DMS153 (cell line): ENCODE data around the gene JAM3.

Experiments used
- DNase-seq: peaks from one replicate; lab custom pipeline; 2025; lab: John Stamatoyannopoulos, UW

The JAM3 gene

GRCh38 chr11:134068829-134069425 is at the start of gene JAM3:
Gene JAM3 (plus strand): TSS chr11:134069072. CDS start chr11:134069084, 12 bp downstream.
- peak; percentile 88 for DNase-seq

DNA sequence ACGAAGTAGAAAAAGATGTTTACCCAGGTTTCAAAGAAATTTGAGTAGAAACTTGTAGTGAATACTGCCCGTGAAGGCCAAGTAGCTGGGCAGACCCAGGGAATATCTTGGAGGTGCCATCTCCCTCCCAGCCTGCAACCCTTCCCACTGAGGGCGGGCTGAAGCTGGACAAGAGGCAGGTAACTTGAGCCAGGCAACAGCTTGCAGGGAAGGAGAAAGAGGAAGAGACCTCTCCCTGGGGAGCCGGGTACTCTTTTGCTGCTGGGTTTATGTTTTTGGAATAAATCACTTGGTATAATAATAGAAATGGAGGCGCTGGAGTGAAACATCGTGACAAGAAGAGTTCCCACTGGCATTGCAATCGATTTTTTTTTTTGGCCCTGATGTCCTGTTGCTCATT is 49.4 kb upstream of the JAM3 start:
- DNase-seq, result no peak

DNA sequence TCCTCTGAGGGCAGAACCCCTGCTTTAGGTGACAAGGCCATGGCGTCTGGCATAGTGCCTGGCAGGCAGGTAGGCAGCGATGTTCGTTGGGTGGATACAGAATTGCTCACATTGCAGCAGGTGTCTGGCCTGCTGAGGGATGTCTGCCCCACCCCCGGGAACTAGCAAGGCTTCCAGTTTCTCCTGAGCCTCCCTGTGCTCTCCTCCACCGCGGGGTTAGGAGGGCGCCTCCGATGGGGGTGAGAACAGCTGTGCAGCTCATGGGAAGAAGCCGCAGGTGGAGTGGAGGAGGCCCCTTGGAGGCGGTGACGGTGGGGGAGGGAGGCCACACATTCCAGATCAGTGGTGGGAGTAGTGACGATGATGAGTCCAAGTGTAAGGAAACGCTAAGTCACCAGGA is 48.3 kb upstream of the JAM3 start:
- DNase-seq, result no peak

GRCh38 chr11:134021326-134021725 is 47.5 kb upstream of the JAM3 start:
- no peak for DNase-seq

DNA sequence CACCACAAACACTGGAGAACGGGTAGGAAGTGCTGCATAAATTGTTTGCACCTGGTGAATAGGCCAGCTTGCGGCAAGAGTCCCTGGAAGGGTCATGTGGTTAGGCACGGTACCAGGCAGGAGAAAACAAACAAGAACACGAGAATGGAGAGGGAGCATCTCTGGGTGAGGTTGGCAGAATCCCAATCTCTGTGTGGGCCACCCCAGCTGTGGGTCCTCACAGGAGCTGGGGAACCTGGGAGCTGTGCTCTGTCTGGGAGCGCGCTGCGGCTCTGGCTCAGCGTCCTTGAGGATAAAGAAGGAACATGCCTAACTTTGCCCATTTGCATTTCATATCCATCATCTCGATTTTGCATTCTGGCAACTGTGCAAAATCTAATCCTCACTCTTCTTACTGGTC is 46.1 kb upstream of the JAM3 start:
- peak; percentile 22 for DNase-seq

- DNase-seq, result no peak
Observed at GRCh38 chr11:134024420-134025081, 44.3 kb upstream of the JAM3 start.

DNA sequence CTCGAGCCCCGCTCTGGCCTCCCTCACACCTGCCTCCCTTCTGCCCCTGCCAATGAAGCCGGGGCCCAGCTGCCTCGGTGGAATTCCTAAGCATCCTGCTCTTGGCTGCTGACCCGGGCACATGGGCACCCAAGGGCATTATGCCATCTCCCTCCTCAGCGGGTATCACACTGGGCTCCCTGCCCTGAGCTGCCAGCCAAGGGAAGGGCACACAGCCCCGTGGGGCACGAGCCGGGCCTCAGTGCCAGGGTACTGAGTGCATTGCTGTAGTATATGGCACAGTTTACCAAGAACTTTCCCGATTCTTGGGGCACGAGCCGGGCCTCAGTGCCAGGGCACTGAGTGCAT is 43.8 kb upstream of the JAM3 start:
- DNase-seq, result no peak

GRCh38 chr11:134026655-134027343 is 42.1 kb upstream of the JAM3 start:
- peak; percentile 49 for DNase-seq

DNA sequence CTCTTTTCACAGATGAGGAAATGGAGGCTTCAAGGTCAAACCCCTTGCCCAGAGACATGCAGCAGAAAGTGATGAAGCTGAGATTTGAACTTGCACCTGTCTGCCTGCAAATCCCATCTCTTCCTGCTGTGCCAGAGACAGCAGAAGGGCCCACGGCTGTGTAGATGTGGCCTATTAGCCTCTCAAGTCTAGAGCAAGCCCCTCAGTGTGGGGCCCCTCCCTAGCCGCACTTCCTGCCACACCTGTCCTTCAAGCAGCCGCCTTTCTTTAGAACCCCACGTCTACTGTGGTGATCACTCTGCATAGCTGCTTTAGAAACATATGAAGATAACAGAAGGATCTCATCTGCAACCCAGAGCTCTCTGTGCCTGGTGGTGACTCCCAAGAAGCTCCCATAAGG is 41.2 kb upstream of the JAM3 start:
- no peak for DNase-seq

DNA sequence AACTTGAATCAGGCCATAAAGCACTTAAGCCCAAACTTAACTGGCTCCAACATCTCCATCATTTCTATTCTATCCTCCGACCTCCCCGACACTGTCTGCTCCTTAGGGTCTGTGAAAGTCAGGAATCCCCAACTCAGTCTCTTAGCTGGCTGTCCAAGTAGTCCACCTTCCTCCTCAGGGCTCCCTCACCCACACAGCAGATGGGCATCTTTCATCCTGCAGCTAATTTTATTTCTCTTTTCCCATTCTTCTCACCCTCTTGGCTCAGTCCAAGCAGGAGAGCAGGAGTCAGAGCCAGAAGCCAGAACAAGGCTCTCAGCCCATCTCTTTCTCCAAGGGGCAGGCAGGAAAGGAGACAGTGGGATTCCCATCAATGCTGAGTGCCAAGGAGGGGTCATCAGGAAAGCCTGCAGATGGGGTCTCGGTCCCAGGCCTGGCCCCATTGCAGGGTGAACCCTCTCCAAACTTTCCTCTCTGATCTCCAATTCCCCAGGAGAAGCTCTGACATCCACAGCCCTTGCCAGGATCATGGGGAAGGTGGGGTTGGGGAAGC is 40.4 kb upstream of the JAM3 start:
- DNase-seq, result no peak

DNA sequence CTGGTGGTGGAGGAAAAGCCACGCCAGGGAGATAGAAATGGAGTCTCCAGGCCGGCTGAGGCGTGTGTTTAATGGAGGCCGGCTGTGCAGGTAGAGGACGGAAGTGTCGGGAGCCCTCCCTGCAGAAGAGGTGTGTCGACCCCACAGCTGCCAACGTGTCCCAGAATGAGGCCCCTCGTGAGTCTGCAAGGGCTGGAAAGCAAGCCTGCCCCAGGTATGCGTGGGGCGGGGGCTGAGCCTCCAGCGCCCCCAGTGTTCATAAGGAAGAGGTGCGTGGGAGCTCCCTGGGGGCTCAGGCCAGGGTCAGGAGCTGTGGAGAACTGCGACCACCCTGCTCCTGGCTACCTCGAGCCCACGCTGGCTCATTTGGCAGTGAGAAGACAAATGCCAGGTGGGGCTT is 38.0 kb upstream of the JAM3 start:
- no peak for DNase-seq

- no peak for DNase-seq
Observed at GRCh38 chr11:134032043-134032442, 36.8 kb upstream of the JAM3 start.

DNA sequence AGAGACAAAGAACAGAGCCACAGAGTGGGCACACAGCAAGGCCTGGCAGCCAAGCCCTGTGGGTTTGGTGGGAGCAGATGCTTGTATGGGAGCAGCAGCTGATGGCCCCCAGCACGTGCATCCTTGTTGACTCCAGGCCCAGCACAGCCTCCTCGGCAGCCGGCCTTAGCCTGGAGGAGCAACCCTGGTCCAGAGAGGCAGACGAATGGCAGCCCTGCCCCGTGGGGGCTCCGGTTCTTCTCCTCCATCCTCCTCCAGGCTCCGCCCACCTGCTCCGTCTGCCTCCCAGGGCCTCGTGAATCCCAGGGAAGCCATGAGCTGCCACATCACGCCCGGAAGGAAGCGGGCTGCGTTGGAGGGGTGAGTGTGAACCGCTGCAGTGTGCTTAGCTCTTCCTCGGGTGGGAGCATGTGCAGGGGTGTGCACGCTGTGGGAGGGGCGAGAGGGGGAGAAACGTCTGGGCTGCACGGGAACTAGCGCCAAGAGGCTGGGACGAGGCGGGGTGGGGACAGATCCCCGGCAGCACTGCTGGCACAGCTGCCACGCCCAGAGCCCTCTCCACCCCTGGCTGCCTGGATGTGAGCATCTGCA is 36.3 kb upstream of the JAM3 start:
- DNase-seq, result peak; percentile 60

- DNase-seq, result no peak
Observed at GRCh38 chr11:134033276-134033675, 35.6 kb upstream of the JAM3 start.

GRCh38 chr11:134033696-134034491 is 35.0 kb upstream of the JAM3 start:
- peak; percentile 91 for DNase-seq

DNA sequence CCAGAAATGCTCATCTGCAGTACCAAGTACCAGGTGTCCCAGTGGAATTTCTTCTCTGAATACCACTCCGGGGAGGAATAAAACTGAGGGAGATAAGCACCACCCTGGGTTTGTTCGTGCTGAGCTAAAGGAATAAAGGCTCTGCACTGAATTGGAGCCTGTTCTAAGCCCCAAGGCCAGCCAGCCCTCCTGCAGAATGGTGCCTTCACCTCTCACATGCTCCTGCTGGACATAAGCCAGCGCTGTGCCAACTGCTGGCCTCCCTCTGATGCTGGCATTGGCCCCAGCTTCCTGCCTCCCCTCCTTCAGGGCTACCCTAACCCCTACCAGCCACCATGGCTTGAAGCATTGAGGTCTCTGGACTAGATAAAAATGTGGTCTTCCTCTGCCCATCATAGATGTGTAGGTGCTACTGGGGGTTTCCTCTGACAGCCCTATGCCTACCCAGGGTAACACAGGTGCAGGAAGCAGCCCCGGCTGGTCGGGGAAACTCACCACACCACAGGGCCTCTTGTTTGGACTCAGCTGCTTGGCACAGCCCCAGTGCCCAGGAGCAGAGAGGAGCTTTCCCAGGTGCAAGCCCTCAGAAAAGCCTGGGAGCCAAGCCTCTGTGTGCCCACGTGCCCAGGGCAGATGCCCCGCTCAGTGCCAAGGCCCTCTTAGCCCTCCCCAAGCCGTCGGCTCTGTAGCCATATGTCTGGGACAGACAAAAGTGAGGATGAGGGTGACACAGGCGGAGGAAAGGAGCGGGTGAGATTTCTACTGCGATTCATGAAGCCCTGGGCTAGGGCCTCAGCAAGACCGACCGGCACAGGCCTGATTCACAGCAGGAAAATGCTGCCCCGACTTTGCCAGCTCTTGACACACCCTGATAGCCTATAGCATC is 34.1 kb upstream of the JAM3 start:
- DNase-seq, result peak; percentile 53

DNA sequence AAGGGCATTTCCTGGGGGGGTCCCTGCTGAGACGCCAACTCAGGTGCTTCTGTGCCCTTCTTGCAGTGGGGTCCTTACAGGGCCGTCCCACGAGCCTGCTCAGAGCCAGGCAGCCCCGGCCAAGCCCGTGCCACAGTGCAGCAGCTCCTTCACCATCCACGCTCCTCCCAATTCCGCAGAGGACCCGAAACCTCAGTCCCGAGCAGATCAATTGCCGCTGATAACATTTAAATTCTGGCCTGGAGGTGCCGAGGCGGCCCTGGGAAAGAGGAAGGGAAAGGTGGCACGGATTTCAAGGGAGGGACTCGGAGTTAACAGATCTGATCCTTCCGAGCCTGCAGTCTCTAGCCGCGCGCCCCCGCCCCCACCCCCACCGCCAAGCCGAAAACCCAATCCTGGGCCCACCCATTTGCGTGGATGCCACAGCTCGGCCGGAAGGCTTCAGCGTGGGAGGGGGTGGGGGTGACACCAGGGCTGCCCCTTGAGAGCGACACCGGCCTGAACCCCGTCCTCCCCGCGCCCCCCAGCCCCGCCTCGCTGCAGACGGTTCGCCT is 32.3 kb upstream of the JAM3 start:
- no peak for DNase-seq

GRCh38 chr11:134037046-134037908 is 31.6 kb upstream of the JAM3 start:
- DNase-seq, result peak; percentile 49

DNA sequence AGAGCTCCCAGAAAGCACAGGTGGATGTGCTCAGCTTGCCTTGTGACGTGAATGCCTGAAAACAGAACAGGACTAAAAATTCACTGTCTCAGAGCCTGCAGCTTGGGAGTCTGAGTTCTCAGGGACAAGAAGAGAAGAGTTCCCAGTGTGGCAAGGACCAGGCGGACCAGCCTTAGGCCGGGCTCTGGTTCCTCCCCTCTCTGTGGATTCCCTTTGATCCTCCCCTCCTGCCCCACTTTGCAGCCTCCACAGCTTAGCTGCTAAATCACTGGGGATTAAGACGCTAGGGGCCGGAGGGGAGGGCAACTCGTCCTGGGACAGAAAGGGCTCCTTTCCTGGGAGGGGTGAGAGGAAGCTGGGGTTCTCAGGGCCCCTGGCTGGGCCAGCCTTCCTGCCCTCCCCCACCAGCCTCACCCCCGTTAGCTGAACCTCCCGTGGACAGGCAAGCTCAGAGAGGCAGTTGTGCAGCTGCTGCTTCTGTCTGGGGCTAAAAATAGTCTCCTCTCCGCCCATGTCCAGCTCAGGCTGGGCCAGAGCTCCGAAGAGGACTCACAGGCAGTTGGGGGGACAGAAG is 29.9 kb upstream of the JAM3 start:
- no peak for DNase-seq
